GM19025 (cell line): ENCODE measurements around the gene ELANE.

Source experiments
- ATAC-seq: cut with Tn5 transposase; IDR thresholded peaks from one replicate; pipeline ENCODE4 v1.9.1; 2021; ENCODE audit warnings: mild to moderate bottlenecking, low read depth, moderate library complexity; ENCODE audit not compliant: unreplicated experiment

ELANE gene

DNA sequence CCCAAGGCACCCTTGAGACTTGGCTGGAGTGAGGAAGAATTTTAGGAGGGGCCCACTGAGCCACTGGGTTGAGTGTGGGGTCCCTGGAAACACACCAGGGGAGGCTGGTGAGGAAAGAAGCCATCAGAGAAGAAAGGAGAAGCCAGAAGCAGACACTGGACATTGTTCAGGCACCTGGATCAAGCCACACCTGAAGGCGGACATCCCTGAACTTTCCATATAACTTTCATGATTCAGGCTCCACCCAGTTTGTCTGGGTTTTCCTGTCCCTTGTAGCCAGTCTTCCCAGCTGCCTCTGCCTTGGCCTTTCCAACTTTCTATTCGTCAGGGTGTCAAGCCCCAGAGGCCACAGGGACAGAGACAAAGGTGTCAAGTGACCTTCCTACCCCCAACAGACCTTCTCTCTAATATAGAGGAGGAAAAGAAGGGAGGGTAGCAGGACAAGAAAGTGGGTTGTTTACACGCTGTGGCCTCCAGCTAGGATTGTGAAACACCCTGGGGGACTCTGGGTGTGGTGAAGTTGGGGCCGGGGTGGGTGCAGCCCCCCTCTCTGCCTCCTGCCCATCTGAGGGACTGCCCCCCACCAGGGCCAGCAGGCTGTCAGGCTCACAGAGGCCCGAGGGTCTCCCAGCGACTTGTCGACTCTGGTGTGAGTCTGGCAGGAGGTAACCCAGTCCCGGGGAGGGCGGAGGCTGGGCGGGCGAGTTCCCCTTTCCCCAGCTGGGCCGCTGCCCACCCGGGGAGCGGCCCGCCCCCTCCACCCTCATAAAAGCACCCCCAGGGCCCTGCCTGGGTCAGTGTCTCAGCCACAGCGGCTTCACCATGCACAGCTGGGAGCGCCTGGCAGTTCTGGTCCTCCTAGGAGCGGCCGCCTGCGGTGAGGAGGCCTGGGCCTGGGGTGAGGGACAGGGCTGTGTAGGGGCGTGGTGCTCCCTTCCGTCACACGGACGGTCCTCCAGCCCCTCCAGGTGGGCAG lies 7.1 kb downstream of the ELANE start, which contains the start of gene CFD:
TSS of gene CFD (plus strand) at position 797 of the 976 bp plus-strand sequence. CDS start at position 823, 26 bp downstream.
- ATAC-seq: no peak

- ATAC-seq: no peak
These were observed 9.1 kb downstream of the ELANE start for GRCh38 chr19:861141-861755.

GRCh38 chr19:861756-862580 lies 9.9 kb downstream of the ELANE start:
- ATAC-seq: no peak

DNA sequence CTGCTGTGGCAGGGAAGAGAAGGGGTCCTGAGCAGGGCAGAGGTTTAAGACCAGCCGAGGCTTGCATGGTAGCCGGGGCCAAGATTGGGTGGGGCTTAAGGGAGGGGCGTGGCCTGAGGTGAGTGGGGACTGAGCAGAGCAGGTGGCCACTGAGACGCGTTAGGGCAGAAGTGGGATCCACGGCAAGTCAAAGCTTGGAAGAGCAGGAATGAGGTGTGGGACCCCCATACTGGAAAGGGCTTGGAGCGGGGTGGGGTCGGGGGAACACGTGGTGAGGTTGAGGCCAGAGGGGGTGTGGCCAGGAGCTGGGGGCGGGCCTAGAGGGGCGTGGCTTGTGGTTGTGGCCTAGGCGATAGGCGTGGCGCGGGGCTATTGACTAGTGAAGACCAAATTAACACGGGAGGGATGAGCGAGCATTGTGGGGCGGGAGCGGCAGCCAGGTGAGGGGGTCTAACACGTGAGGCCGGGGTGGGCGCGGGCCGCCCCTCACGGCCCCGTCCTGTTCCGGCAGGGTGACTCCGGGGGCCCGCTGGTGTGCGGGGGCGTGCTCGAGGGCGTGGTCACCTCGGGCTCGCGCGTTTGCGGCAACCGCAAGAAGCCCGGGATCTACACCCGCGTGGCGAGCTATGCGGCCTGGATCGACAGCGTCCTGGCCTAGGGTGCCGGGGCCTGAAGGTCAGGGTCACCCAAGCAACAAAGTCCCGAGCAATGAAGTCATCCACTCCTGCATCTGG lies 10.6 kb downstream of the ELANE start:
- ATAC-seq: no peak

- no peak for ATAC-seq
These were observed 11.2 kb downstream of the ELANE start for GRCh38 chr19:863315-863620.

DNA sequence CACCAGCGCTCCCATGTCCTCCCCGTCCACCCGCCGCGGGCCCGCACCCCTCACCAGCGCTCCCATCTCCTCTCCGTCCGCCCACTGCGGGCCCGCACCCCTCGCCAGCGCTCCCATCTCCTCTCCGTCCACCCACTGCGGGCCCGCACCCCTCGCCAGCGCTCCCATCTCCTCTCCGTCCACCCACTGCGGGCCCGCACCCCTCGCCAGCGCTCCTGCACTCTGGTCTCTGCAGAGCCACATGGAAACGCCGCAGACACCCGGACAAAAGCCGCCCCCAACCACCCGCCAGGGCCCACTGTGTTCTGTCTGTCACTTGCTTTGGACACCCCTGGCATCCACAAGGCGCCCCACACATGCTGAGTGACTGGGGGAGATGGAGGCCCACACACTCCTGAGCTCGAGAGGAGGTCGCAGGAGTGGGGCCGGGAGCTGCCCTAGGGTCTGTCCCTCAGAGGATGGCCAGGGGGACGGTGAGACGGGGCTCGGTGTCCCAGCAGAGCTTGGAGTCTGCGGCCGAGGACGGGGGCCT lies 14.7 kb downstream of the ELANE start:
- ATAC-seq: no peak

- ATAC-seq: no peak
These were observed 15.2 kb downstream of the ELANE start for GRCh38 chr19:867301-867793.

- no peak for ATAC-seq
These were observed 15.9 kb downstream of the ELANE start for GRCh38 chr19:867855-868457.

DNA sequence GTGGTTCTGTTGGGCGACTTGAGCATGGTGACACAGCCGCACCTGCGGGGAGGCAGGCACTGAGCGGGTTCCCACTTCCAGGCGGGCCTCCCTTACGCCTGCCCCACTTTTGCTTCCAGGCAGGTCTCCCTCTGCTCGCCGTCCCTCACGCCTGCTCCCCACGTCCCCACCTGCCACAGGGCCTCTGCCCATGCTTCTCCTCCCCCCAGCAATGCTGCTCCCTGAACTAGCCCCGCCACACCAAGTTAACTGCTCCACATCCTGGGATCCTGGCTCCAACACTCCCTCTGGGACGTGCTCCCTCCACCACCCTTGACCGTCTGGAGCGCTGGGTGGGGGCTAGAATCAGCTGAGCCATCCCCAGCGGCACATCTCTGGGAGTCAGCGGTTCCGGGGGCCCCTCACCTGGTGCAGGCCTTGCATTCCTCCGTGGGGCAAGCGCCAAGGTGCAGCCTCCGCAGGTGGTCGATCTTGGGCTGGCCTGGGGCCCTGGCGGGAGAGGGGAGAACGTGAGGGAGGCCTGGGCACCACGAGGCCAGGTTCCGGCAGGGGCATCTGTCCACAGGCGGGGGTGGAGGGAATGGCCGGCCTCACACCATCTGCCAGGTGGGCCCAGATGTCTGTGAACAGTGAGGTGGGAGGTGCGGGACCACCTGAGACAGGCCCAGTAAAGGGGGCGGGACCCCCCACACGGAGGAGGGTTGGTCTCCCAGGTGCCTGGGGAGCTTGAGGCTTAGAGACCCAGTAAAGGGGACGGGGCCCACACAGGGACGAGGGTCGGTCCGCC lies 16.5 kb downstream of the ELANE start:
- ATAC-seq: no peak

GRCh38 chr19:869245-870177 lies 17.4 kb downstream of the ELANE start:
- no peak for ATAC-seq

DNA sequence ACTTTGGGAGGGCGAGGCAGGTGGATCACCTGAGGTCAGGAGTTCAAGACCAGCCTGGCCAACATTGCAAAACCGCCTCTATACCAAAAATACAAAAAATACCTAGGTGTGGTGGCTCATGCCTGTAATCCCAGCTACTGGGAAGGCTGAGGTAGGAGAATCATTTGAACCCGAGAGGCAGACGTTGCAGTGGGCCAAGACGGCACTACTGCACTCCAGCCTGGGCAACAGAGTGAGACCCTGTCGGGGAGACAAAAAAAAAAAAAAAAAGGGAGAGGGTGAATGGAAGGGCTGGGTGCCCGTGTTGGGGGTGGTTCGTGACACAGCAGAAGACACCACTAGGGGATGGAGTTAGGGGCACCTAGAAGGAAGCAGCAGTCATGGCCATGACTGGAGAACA lies 18.2 kb downstream of the ELANE start:
- no peak for ATAC-seq

- no peak for ATAC-seq
These were observed 18.9 kb downstream of the ELANE start for GRCh38 chr19:870963-871401.

- no peak for ATAC-seq
These were observed 19.6 kb downstream of the ELANE start for GRCh38 chr19:871446-872265.

DNA sequence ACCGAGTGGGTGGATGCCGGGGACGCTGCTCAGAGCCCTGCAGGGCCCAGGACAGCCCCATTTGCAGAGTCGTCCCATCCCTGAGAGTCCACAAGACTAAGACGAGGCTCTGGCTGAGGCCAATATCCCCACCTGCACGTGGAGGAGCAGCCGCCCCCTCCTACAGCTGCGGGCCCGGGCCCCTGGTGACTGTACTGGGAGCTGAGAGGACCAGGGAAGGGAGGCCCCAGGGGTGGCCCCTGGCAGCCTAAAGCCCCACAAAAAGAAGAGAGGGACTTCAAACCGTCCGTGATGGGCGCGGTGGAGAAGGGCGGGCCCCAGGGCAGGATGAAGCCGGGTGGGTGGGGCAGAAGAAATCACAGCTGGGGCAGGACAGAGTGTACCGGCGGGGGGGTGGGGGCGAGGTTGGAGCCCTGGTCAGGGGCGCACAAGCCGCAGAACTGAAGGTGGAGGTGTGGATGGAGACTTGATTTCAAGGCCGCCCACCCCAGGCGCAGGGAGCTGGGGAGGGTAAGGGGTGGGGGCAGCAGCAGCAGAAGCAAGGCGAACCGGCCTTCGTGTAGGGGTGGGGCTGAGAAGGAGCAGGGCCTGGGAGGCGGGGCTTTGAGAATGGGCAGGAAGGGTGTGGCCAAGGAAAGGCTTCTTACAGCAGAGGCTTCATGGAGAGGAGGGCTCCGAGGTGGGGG lies 20.3 kb downstream of the ELANE start:
- no peak for ATAC-seq

DNA sequence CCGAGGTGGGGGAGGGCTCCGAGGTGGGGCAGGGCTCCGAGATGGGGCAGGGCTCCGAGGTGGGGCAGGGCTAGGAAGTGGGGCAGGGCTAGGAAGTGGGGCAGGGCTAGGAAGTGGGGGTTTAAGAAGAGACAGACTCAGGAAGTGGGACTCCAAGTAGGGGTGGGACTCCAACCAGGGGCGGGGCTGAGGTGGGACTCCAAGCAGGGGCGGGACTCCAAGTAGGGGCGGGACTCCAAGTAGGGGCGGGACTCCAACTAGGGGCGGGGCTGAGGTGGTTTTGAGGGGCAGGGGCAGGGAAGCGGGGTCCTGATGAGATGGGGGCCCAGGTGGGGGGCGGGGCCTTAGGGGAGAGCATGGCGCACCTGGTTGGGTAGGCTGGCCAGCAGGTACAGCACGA lies 21.0 kb downstream of the ELANE start:
- ATAC-seq: no peak

DNA sequence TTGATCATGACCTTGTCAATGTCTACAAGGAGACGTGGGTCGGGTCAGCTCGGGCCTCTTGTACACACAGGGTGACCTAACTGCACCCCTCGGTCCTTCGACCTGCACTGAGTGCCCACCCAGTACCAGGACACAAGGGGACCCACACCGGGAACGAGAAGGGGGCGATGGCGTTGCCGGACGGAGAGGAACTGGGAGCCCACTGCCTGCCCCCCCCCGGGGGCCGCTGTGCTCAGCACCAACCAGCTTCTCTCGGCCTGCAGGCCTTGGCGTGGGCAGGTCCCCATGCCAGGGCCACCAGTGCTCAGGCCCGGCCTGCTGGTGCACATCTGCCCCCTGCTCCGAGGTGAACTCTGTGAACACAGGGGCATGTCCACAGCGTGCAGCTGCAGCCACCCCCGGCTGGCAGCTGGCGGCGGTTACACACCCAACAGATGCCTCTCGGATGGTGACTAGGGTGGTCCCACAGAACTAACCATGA lies 21.5 kb downstream of the ELANE start:
- ATAC-seq: no peak
